ENCODE measurements around the gene TIMM44. TPM values are rescaled to one million over a fixed set of nuclear protein-coding genes. Genes with fewer than 3 reads are reported as not detected.

Gene TIMM44
- total and polyA plus RNA-seq, 2 of the 8 experiments (the other 6 are each of a cell fraction or from before 2014, with no cell fraction given): 131 to 150 TPM

- no peaks in the 10 kb centered on the region for H3K27me3 ChIP-seq (replicated peaks in 1 of 4; ENCODE audit: control insufficient read depth in 3 of 4, extremely low read depth in 1 of 4, insufficient read depth in 3 of 4, low read length in 3 of 4)
- no peak overlapping the region for H3K4me3 ChIP-seq (ENCODE audit: extremely low read depth in 1 of 4, insufficient read depth in 2 of 4, low read depth in 3 of 4, low read length in 4 of 4)
- H3K4ac ChIP-seq (replicated peaks; ENCODE audit: insufficient read length, low read depth, low read length): no peak overlapping the region
- H2BK12ac ChIP-seq (ENCODE audit: low read depth, low read length): no peak overlapping the region
- no peak overlapping the region for H2BK15ac ChIP-seq (ENCODE audit: low read length)
- H4K20me1 ChIP-seq (replicated peaks in 1 of 2; ENCODE audit: control insufficient read depth in 1 of 2, insufficient read depth in 2 of 2, low read length in 2 of 2): peaks cover 10 to 19% of the 10 kb centered on the region in 2 experiments
- no peak overlapping the region for H3K14ac ChIP-seq (ENCODE audit: insufficient read length)
- no peak overlapping the region for H2AFZ ChIP-seq (ENCODE audit: low read length)
- H2BK20ac ChIP-seq (ENCODE audit: low read length): no peak overlapping the region
- FAIRE-seq (no peak), DNase-seq (ENCODE audit: low read depth in 1 of 2, low spot score in 2 of 2) (no peak)
- H2BK5ac ChIP-seq (ENCODE audit: low read depth, low read length): no peak overlapping the region
- H3K23me2 ChIP-seq (ENCODE audit: low read depth, low read length): peaks cover 4% of the 10 kb centered on the region; the same call in 1 of the 2 replicates
- H4K8ac ChIP-seq (ENCODE audit: extremely low read depth, insufficient read depth, low read length): no peak overlapping the region
- no peaks in the 10 kb centered on the region for H3K79me2 ChIP-seq (ENCODE audit: control insufficient read depth in 1 of 2, insufficient read depth in 2 of 2, low read length in 2 of 2)
- no peak overlapping the region for H3K23ac ChIP-seq (ENCODE audit: insufficient read length)
- no peak overlapping the region for H3K56ac ChIP-seq (replicated peaks; ENCODE audit: insufficient read length, low read depth, low read length)
- 96% methylated on average over 9 of the region's 9 CpGs; no CpG with 5 or more reads in 1 of the 2 experiments for WGBS, 2 experiments (ENCODE audit: extremely low coverage in 1 of 2, insufficient coverage in 1 of 2, insufficient read length in 1 of 2, insufficient replicate concordance in 2 of 2, low coverage in 1 of 2, low lambda C conversion rate in 2 of 2, missing lambda C conversion rate in 1 of 2)
- TF ChIP-seq TEAD4 (IDR thresholded peaks at IDR 0.05; ENCODE audit: low read depth, low read length) (no peak), BACH1 (IDR thresholded peaks at IDR 0.05; ENCODE audit: low read length) (no peak), CREB1 (IDR thresholded peaks at IDR 0.05) (no peak), CBX5 (IDR thresholded peaks at IDR 0.05; ENCODE audit: low read depth, low read length) (no peak), HDAC6 (IDR thresholded peaks at IDR 0.05; ENCODE audit: low read depth, low read length) (no peak), SUZ12 (IDR thresholded peaks at IDR 0.05; ENCODE audit: low read length) (no peak), USF2 (IDR thresholded peaks at IDR 0.05; ENCODE audit: low read length) (no peak), POLR2A (IDR thresholded peaks at IDR 0.05; ENCODE audit: control extremely low read depth in 1 of 2, low read depth in 2 of 2, low read length in 2 of 2) (no peak), EGR1 (IDR thresholded peaks at IDR 0.05; ENCODE audit: borderline replicate concordance, low read depth, low read length) (no peak), JUND (IDR thresholded peaks at IDR 0.05; ENCODE audit: low read length) (no peak), YY1 (IDR thresholded peaks at IDR 0.05; ENCODE audit: low read depth, low read length) (no peak), RNF2 (IDR thresholded peaks at IDR 0.05; ENCODE audit: borderline replicate concordance, low read depth, low read length, missing control alignments, poor library complexity, severe bottlenecking) (no peak), KDM1A (IDR thresholded peaks at IDR 0.05; ENCODE audit: borderline replicate concordance, low read length) (no peak)
- no peak overlapping the region for H4K5ac ChIP-seq (ENCODE audit: insufficient read length, low read depth, low read length)
- no peak overlapping the region for H3K4me2 ChIP-seq (ENCODE audit: insufficient read depth in 1 of 2, low read depth in 2 of 2, low read length in 2 of 2)
- H3K36me3 ChIP-seq (ENCODE audit: control insufficient read depth in 2 of 4, insufficient read depth in 4 of 4, low read length in 3 of 4): peaks cover 12 to 31% (median 24%) of the 10 kb centered on the region in 4 experiments; a peak in 7 of 8 replicates
- H3K9me3 ChIP-seq (ENCODE audit: insufficient read depth in 2 of 2, low read depth in 1 of 2, low read length in 1 of 2): no peaks in the 10 kb centered on the region
- no peak overlapping the region for H2BK120ac ChIP-seq (replicated peaks; ENCODE audit: low read depth, low read length)
- H3K27ac ChIP-seq (ENCODE audit: low read depth, low read length): no peak overlapping the region
- no peaks in the 10 kb centered on the region for H3K79me1 ChIP-seq (ENCODE audit: low read depth, low read length)
- ChIA-PET CTCF (ENCODE audit: partially characterized antibody) (interaction anchor here (1.3 to 2.7 kb wide), 7 partner anchors 8 to 141 kb away, joined by 3 to 11 read pairs (median 6); partner anchors contain the start of genes MAP2K7 and SNAPC2), POLR2A (ENCODE audit: partially characterized antibody) (interaction anchor here (0.8 to 10.4 kb wide), 5 partner anchors 13 to 76 kb away, joined by 3 to 205 read pairs (median 3); partner anchors contain the start of genes LRRC8E and TIMM44)
- no peak overlapping the region for H3K18ac ChIP-seq (ENCODE audit: extremely low read depth, low read length)
- no peak overlapping the region for H3K9ac ChIP-seq (replicated peaks in 1 of 4; ENCODE audit: extremely low read depth in 1 of 4, low read depth in 3 of 4, low read length in 3 of 4)
- no peak overlapping the region for H2AK5ac ChIP-seq (ENCODE audit: low read depth, low read length)
- H3K4me1 ChIP-seq (replicated peaks in 1 of 4; ENCODE audit: control insufficient read depth in 3 of 4, insufficient read depth in 4 of 4, low read length in 3 of 4): peaks cover 0 to 8% (median 2%) of the 10 kb centered on the region in 4 experiments; a peak in 5 of 7 replicates
- no peak overlapping the region for H4K91ac ChIP-seq (replicated peaks; ENCODE audit: insufficient read length, low read length)
These were observed 15.1 kb downstream of the TIMM44 start for GRCh38 chr19:7928334-7928706.
